Activated naive CD8-positive, alpha-beta T cell (primary cell): ENCODE measurements around the gene DHTKD1.
"Not testable (repeated sequence)": the region's sequence is repeated elsewhere in the genome, so short reads cannot be mapped to it uniquely, and the experiment has no call there.

ENCODE experiments used
- H3K27ac Mint-ChIP-seq: one replicate; pipeline ENCODE4 v1.8.0; 2021; ENCODE audit warnings: mixed read lengths
- H3K27me3 Mint-ChIP-seq: one replicate; pipeline ENCODE4 v1.8.0; 2021; ENCODE audit warnings: mixed read lengths
- H3K36me3 Mint-ChIP-seq: one replicate; pipeline ENCODE4 v1.8.0; 2021; ENCODE audit warnings: mixed read lengths
- H3K4me1 Mint-ChIP-seq: one replicate; pipeline ENCODE4 v1.8.0; 2021; ENCODE audit warnings: low read depth, mixed read lengths
- H3K4me3 Mint-ChIP-seq: one replicate; pipeline ENCODE4 v1.8.0; 2021; ENCODE audit warnings: mild to moderate bottlenecking, mixed read lengths
- H3K9me3 Mint-ChIP-seq: one replicate; pipeline ENCODE4 v1.8.0; 2021; ENCODE audit warnings: low read depth, mixed read lengths

DHTKD1 gene

DNA sequence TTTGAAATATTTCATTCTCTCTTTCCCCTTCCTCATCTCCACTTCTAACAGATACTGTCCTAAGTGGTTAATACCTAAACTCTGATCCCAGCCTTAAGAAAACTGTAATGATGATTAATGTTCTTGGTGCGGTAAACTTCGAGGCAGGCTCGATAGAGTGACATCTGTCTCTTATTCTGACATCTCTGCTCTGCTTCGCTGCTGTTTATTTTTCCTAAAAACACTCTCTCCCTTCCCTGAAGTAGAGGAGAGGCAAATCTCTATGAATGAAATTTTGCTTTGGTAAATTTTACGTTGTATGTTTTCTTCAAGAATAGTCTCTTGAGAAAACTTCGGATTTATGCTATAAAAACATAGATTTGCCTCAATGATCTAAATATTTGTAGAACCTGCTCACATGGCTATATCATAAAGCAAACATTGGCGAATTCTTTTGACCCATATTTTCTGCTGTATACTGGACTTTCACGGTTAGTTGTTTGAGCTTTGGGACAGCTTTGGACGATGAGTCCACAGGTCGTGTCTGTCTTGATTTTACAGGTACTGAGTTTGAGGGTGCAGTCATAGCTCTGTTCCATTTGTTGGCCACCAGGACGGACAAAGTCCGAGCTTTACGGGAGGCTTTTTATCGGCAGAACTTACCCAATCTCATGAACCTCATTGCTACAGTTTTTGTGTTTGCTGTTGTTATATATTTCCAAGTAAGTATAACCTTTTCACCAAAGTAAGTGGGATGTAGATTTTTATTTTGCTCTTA lies 87.8 kb downstream of the DHTKD1 start:
- H3K27me3 Mint-ChIP-seq: no peaks in the 10 kb centered on the region
- H3K9me3 Mint-ChIP-seq: no peaks in the 10 kb centered on the region
- peaks cover 7% of the 10 kb centered on the region for H3K36me3 Mint-ChIP-seq
- H3K4me1 Mint-ChIP-seq: no peaks in the 10 kb centered on the region
- H3K27ac Mint-ChIP-seq: no peak overlapping the region
- no peak overlapping the region for H3K4me3 Mint-ChIP-seq

DNA sequence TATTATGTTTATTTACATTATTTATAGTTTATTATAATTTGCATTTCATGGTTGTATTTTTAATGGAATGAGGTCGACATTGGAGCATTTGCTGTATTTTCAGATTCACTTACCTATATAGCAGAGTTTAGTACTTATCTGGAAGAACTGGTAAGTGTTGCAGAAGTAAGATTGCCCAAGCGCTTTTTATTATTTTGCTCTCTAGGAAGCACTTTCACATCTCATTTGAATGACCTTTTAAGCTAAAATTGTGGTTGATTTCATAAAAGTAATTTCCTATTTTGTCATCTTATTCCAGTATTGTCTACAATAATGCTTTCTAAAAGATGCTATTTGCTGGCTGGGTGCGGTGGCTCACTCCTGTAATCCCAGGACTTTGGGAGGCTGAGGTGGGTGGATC lies 89.4 kb downstream of the DHTKD1 start:
- no peaks in the 10 kb centered on the region for H3K4me1 Mint-ChIP-seq
- no peak overlapping the region for H3K4me3 Mint-ChIP-seq
- no peaks in the 10 kb centered on the region for H3K9me3 Mint-ChIP-seq
- H3K27ac Mint-ChIP-seq: no peak overlapping the region
- H3K27me3 Mint-ChIP-seq: no peaks in the 10 kb centered on the region
- peaks cover 7% of the 10 kb centered on the region for H3K36me3 Mint-ChIP-seq

DNA sequence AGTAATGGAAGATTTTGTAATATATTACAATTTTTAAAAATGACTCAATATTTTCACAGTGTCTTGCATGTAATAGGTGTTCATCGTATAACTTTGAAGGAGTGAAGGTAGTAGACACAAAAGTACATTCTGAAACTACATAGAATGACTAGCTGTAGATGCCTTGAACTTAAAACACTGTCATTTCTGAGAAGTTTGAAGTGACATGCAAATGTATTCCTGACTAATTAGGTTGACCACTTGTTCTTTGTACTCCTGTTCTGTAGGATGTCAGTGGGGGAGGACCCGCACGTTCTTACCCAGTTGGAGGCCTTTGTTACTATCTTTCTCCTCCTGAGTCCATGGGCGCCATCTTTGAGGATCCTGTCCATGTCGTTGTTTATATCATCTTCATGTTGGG lies 91.9 kb downstream of the DHTKD1 start:
- Mint-ChIP-seq H3K36me3 (peaks cover 2% of the 10 kb centered on the region), H3K27ac (no peak overlapping the region), H3K4me1 (no peaks in the 10 kb centered on the region), H3K9me3 (no peaks in the 10 kb centered on the region), H3K4me3 (no peak overlapping the region), H3K27me3 (no peaks in the 10 kb centered on the region)

DNA sequence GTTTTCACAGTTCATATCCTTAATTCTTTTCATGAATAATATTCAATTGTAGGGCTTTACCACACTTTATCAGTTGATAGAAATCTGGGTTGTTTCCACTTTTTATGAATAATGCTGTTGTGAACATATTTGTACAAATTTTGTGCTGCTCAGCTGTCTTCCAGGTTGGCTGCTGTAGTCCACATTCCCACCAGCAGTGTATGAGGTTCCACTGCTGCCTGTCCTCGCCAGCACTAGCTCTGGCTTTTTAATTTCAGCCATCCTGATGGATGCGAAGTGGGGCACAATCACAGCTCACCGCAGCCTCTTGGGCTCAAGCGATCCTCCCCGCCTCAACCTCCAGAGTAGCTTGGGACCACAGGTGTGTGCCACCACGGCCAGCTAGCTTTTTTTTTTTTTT lies 94.2 kb downstream of the DHTKD1 start:
- H3K36me3 Mint-ChIP-seq: peaks cover 2% of the 10 kb centered on the region
- no peak overlapping the region for H3K4me3 Mint-ChIP-seq
- no peaks in the 10 kb centered on the region for H3K27me3 Mint-ChIP-seq
- H3K4me1 Mint-ChIP-seq: no peaks in the 10 kb centered on the region
- no peak overlapping the region for H3K27ac Mint-ChIP-seq
- H3K9me3 Mint-ChIP-seq: no peaks in the 10 kb centered on the region

DNA sequence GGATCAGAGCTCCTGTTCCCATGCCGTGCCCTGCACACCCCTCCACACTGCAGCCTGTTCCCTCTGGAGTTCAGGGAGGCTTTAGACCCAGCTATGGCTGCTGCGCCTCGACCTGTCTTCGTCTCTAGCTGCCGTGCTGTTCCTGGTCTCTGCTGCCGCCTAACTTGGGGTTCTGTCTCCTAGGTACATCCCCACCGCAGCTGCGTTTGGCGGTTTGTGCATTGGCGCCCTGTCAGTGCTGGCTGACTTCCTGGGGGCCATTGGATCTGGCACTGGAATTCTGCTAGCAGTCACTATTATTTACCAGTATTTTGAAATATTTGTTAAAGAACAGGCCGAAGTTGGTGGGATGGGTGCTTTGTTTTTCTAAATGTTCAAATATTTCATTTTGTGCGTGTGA lies 95.3 kb downstream of the DHTKD1 start:
- no peaks in the 10 kb centered on the region for H3K9me3 Mint-ChIP-seq
- peaks cover 4% of the 10 kb centered on the region for H3K36me3 Mint-ChIP-seq
- no peak overlapping the region for H3K27ac Mint-ChIP-seq
- no peaks in the 10 kb centered on the region for H3K27me3 Mint-ChIP-seq
- H3K4me1 Mint-ChIP-seq: no peaks in the 10 kb centered on the region
- H3K4me3 Mint-ChIP-seq: no peak overlapping the region

DNA sequence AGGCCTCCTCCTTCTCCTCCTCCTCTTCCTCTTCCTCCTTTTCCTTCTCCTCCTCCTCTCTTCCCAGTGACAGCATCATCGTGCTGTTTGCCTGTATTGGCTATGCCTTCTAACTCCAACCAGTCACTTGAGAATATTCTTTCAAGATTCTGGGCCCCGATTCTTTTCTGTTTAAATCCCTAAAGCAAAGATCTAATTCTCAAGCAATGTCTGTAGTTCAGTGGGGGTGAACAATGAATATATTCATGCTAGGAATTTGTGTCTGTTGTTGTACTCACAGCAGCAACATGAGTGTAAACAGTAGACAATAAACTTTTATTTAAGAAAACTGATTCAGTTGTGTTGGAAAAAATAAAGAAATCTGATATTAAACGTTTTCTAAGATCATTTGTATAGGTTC lies 96.3 kb downstream of the DHTKD1 start:
- Mint-ChIP-seq H3K27me3 (no peaks in the 10 kb centered on the region), H3K27ac (peak overlapping the region; percentile 59), H3K9me3 (no peaks in the 10 kb centered on the region), H3K36me3 (peaks cover 7% of the 10 kb centered on the region), H3K4me3 (no peak overlapping the region), H3K4me1 (no peaks in the 10 kb centered on the region)

DNA sequence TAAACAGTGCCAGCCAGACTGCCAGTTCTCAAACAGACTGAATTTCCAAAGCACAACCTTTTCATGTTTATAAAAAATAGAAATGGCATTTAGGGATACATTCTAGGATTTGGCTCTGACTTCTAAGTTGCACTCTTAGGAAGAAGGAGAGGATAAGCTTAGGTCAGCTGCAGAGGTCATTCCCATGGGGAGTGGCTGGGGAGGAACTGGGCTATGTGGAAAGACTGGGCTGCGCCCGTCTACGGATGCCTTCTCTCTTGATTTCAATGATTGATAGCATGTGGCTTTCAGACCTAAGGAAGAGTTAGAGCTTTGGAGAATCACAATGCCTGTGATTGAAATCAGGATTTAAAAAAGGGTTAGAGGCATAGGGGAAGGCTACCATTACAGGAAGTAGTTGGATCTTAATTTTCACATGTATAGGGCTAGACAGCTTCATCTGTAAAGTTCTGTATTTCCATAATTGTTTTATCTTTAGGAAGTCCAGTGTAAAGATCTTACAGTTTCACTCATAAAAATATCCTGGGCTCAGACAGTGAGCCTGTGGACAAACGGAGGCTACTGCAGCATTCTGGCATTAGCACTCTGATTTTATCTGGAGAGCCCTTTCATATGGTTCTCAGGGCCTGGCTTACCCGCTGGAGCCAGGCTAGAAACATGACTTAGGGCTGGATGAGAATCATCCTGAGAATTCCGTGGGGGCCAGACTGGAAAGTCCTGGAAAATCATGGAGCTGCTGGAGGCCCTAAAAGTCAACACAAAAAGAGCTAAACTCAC lies 97.4 kb downstream of the DHTKD1 start:
- Mint-ChIP-seq H3K27me3 (no peaks in the 10 kb centered on the region), H3K36me3 (peaks cover 7% of the 10 kb centered on the region), H3K4me1 (no peaks in the 10 kb centered on the region), H3K27ac (peak overlapping the region; percentile 70), H3K9me3 (no peaks in the 10 kb centered on the region), H3K4me3 (no peak overlapping the region)

DNA sequence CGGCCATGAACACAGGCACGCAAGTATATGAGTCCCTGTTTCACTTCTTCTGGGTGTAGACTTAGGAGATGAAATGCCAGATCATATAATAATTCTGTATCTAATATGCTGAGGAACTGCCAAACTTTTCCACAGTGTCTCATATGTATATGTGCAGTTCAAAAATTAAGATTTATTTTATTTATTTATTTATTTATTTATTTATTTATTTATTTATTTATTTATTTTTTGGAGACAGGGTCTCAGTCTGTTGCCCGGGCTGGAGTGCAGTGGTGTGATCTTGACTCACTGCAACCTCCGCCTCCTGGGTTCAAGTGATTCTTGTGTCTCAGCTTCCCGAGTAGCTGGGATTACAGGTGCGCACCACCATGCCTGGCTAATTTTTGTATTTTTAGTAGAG lies 102.8 kb downstream of the DHTKD1 start:
- not testable (repeated sequence) for H3K27me3 Mint-ChIP-seq, H3K4me1 Mint-ChIP-seq, H3K27ac Mint-ChIP-seq, H3K4me3 Mint-ChIP-seq, H3K9me3 Mint-ChIP-seq
- H3K36me3 Mint-ChIP-seq: peaks cover 14% of the 10 kb centered on the region
